MV-4-11 (cell line): ENCODE results near the gene FBXO11.

Experiments
- DNase-seq: peaks from one replicate; lab custom pipeline; 2025; lab: John Stamatoyannopoulos, UW

FBXO11 gene

GRCh38 chr2:47849368-47849767, 56.9 kb downstream of the FBXO11 start:
- DNase-seq = no peak

GRCh38 chr2:47844162-47844561, 62.1 kb downstream of the FBXO11 start:
- DNase-seq = no peak

GRCh38 chr2:47843407-47843806, 62.9 kb downstream of the FBXO11 start:
- DNase-seq = peak; percentile 7

GRCh38 chr2:47842846-47843245, 63.5 kb downstream of the FBXO11 start:
- no peak for DNase-seq

- DNase-seq = no peak
Measured at GRCh38 chr2:47838686-47839085, 67.6 kb downstream of the FBXO11 start.

GRCh38 chr2:47838249-47838648, 68.0 kb downstream of the FBXO11 start:
- no peak for DNase-seq

GRCh38 chr2:47833516-47833968, 72.8 kb downstream of the FBXO11 start:
- peak; percentile 31 for DNase-seq

- DNase-seq = no peak
Measured at GRCh38 chr2:47822518-47822917, 83.8 kb downstream of the FBXO11 start.

- DNase-seq = no peak
Measured at GRCh38 chr2:47819834-47820233, 86.5 kb downstream of the FBXO11 start.

GRCh38 chr2:47818777-47819176, 87.5 kb downstream of the FBXO11 start:
- no peak for DNase-seq

- DNase-seq = no peak
Measured at GRCh38 chr2:47815764-47816163, 90.5 kb downstream of the FBXO11 start.

- no peak for DNase-seq
Measured at GRCh38 chr2:47811668-47812067, 94.6 kb downstream of the FBXO11 start.

GRCh38 chr2:47810850-47811249, 95.4 kb downstream of the FBXO11 start:
- no peak for DNase-seq

- no peak for DNase-seq
Measured at GRCh38 chr2:47809903-47810302, 96.4 kb downstream of the FBXO11 start.

GRCh38 chr2:47808614-47809013, 97.7 kb downstream of the FBXO11 start:
- no peak for DNase-seq

GRCh38 chr2:47805850-47806249, 100.4 kb downstream of the FBXO11 start:
- peak; percentile 31 for DNase-seq

- DNase-seq = no peak
Measured at GRCh38 chr2:47803770-47804169, 102.5 kb downstream of the FBXO11 start.

- no peak for DNase-seq
Measured at GRCh38 chr2:47803363-47803762, 102.9 kb downstream of the FBXO11 start.

GRCh38 chr2:47801118-47801517, 105.2 kb downstream of the FBXO11 start:
- DNase-seq = no peak

- DNase-seq = no peak
Measured at GRCh38 chr2:47799031-47799609, 107.2 kb downstream of the FBXO11 start.

GRCh38 chr2:47798631-47799030, 107.7 kb downstream of the FBXO11 start:
- DNase-seq = peak; percentile 96

- no peak for DNase-seq
Measured at GRCh38 chr2:47796090-47796697, 110.1 kb downstream of the FBXO11 start.

GRCh38 chr2:47785986-47786385, 120.3 kb downstream of the FBXO11 start:
- DNase-seq = peak; percentile 91

- DNase-seq = no peak
Measured at GRCh38 chr2:47784352-47784851, 121.9 kb downstream of the FBXO11 start.
